GM21717 (cell line): ENCODE results near the gene PHC1.
A peak's percentile ranks its signal among the peaks of the same experiment; 100 is the strongest.
"Not testable (repeated sequence)": the region's sequence is repeated elsewhere in the genome, so short reads cannot be mapped to it uniquely, and the experiment has no call there.

ENCODE experiments used
- ATAC-seq: cut with Tn5 transposase; IDR thresholded peaks from one replicate; pipeline ENCODE4 v1.9.1; 2021; ENCODE audit warnings: mild to moderate bottlenecking, moderate library complexity; ENCODE audit not compliant: unreplicated experiment

The PHC1 gene

GRCh38 chr12:8914033-8914715, at the start of gene PHC1:
PHC1 (plus strand) TSS chr12:8914509; CDS start chr12:8917678, 3,169 bp downstream.
- ATAC-seq: peak; percentile 60

- no peak for ATAC-seq
These were observed 47.9 kb upstream of the PHC1 start for GRCh38 chr12:8866429-8866828.

- no peak for ATAC-seq
These were observed 47.3 kb upstream of the PHC1 start for GRCh38 chr12:8867009-8867408.

- no peak for ATAC-seq
These were observed 46.5 kb upstream of the PHC1 start for GRCh38 chr12:8867786-8868185.

GRCh38 chr12:8870586-8870985, 43.7 kb upstream of the PHC1 start:
- ATAC-seq: no peak

- ATAC-seq: no peak
These were observed 43.2 kb upstream of the PHC1 start for GRCh38 chr12:8871068-8871467.

- ATAC-seq: no peak
These were observed 37.4 kb upstream of the PHC1 start for GRCh38 chr12:8876887-8877286.

GRCh38 chr12:8886502-8887284, 27.6 kb upstream of the PHC1 start:
- ATAC-seq: no peak

GRCh38 chr12:8887285-8887715, 27.0 kb upstream of the PHC1 start:
- no peak for ATAC-seq

- no peak for ATAC-seq
These were observed 23.8 kb upstream of the PHC1 start for GRCh38 chr12:8890313-8891085.

- no peak for ATAC-seq
These were observed 22.3 kb upstream of the PHC1 start for GRCh38 chr12:8891976-8892375.

- ATAC-seq: no peak
These were observed 19.9 kb upstream of the PHC1 start for GRCh38 chr12:8894378-8894777.

GRCh38 chr12:8894986-8895385, 19.3 kb upstream of the PHC1 start:
- ATAC-seq: no peak

GRCh38 chr12:8897081-8897480, 17.2 kb upstream of the PHC1 start:
- no peak for ATAC-seq

- ATAC-seq: no peak
These were observed 14.5 kb upstream of the PHC1 start for GRCh38 chr12:8899830-8900229.

GRCh38 chr12:8902703-8903102, 11.6 kb upstream of the PHC1 start:
- ATAC-seq: not testable (repeated sequence)

- ATAC-seq: no peak
These were observed 10.7 kb upstream of the PHC1 start for GRCh38 chr12:8903646-8904045.

GRCh38 chr12:8904665-8905064, 9.6 kb upstream of the PHC1 start:
- ATAC-seq: no peak

- ATAC-seq: no peak
These were observed 8.8 kb upstream of the PHC1 start for GRCh38 chr12:8905546-8905945.

GRCh38 chr12:8906266-8907180, 7.8 kb upstream of the PHC1 start:
- ATAC-seq: no peak

GRCh38 chr12:8907513-8907912, 6.8 kb upstream of the PHC1 start:
- no peak for ATAC-seq
